HG02763 (cell line): ENCODE measurements around the gene LMF2.
"Not testable (repeated sequence)": the region's sequence is repeated elsewhere in the genome, so short reads cannot be mapped to it uniquely, and the experiment has no call there.

ENCODE experiments used
- ATAC-seq: cut with Tn5 transposase; IDR thresholded peaks from one replicate; pipeline ENCODE4 v1.9.1; 2021; ENCODE audit warnings: mild to moderate bottlenecking, moderate library complexity; ENCODE audit not compliant: unreplicated experiment

Gene LMF2, protein sequence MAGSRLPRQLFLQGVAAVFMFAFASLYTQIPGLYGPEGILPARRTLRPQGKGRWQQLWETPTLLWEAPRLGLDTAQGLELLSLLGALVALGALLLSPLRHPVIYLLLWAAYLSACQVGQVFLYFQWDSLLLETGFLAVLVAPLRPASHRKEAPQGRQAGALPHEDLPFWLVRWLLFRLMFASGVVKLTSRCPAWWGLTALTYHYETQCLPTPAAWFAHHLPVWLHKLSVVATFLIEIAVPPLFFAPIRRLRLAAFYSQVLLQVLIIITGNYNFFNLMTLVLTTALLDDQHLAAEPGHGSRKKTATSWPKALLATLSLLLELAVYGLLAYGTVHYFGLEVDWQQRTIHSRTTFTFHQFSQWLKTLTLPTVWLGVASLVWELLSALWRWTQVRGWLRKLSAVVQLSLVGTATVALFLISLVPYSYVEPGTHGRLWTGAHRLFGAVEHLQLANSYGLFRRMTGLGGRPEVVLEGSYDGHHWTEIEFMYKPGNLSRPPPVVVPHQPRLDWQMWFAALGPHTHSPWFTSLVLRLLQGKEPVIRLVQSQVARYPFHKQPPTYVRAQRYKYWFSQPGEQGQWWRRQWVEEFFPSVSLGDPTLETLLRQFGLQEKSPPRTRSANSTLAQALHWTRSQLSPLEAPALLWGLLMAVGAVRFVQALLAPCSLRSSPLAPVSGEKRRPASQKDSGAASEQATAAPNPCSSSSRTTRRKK

DNA sequence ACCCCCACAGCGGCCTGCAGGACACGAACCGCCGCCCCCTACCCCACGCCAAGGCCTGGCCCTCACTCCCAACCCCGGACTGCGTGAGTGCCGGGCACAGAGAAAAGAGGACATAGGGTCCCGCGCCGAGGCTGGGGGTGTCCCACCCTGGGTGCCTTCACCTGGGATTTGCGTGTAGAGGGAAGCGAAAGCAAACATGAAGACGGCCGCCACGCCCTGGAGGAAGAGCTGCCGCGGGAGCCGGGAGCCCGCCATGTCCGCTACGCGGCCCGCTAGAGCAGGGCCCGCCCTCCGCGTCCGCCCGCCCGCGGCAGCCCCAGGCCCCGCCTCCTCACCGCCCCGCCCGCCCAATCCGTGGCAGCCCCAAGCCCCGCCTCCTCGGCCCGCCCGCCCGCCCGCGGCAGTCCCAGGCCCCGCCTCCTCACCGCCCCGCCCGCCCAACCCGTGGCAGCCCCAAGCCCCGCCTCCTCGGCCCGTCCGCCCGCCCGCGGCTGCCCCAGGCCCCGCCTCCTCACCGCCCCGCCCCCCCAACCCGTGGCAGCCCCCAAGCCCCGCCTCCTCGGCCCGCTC lies at the start of gene LMF2:
Gene LMF2 (minus strand): TSS at position 282 of the 570 bp plus-strand sequence. CDS start 27 bp downstream, at position 255.
- peak; percentile 50 for ATAC-seq

DNA sequence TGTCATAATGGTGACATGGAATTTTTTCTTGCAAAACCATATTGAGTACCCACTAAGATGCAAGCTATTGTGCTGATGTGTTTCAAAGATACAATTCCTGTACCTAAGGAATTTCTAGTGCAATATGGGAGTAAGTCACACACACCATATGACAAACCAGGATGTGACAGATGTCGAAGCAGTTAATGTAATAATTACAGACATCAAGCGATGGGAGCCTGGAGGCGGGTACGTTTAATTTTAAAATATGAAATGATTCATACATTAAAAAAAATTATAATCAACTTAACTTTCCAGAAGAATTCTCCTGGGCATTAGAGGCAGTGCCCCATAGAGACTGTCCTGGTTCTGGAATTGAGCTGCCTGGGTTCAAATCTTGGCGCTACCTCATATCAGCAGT lies 49.2 kb upstream of the LMF2 start:
- no peak for ATAC-seq

DNA sequence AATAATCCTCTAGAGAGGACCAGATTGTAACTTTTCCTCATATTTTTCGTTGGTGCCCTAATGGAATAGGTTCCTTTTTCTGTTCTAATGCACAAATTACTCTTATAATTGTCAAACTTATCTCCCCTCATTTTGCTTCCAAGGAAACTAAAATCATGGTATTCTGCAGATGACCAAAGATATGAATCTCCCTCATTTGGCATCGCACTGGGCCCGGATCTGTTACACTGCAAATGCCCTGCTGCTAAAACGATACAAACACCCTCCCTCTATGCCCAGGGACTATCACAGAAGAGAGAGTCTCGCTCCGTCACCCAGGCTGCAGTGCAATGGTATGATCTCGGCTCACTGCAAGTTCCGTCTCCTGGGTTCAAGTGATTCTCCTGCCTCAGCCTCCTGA lies 45.8 kb upstream of the LMF2 start:
- ATAC-seq = no peak

DNA sequence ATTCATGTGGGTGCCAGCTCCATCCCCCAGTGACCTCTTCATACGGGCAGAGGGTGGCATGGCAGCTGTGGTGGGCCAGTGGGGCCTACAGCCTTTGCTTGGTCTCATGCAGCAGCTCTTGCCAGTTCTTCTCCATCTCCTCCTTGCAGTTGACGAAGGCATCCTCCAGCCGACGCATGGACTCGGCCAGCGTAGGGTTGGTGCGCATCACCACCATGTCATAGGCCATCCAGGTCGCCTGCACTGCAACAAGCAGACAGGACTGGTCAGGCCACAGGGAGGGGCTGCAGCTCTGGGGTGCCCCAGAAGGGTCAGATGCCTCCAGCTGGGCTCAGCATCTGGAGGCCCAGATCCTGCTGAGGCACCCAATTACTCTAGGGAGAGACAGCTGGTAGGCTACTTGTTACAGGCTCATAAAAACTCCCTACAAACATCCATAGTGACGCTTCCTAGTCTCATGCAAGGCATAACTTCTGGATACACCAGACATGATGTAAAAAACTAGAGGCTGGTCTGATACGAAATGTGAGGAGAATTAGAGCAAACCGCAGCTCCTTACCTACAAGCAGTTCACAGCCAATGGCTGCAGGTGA lies 43.8 kb upstream of the LMF2 start:
- no peak for ATAC-seq

DNA sequence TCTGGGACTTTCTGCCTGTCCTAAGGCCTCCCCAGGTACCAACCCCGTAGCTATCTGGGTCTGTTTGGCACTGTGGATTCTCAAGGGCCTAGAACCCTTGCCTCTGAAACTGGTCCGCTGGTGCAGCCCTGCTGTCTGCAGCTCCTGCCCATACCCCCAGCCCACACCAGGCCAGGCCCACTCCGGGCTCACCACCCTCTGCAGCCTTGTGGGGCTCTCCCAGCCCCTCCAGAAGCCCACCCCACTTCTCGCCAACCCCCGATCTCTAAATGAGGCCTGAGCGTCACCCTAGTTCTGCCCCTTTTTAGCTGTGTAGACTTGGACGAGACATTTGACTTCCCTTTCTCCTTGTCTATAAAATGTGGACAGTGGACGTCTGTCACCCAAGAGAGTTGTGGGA lies 42.9 kb upstream of the LMF2 start:
- no peak for ATAC-seq

DNA sequence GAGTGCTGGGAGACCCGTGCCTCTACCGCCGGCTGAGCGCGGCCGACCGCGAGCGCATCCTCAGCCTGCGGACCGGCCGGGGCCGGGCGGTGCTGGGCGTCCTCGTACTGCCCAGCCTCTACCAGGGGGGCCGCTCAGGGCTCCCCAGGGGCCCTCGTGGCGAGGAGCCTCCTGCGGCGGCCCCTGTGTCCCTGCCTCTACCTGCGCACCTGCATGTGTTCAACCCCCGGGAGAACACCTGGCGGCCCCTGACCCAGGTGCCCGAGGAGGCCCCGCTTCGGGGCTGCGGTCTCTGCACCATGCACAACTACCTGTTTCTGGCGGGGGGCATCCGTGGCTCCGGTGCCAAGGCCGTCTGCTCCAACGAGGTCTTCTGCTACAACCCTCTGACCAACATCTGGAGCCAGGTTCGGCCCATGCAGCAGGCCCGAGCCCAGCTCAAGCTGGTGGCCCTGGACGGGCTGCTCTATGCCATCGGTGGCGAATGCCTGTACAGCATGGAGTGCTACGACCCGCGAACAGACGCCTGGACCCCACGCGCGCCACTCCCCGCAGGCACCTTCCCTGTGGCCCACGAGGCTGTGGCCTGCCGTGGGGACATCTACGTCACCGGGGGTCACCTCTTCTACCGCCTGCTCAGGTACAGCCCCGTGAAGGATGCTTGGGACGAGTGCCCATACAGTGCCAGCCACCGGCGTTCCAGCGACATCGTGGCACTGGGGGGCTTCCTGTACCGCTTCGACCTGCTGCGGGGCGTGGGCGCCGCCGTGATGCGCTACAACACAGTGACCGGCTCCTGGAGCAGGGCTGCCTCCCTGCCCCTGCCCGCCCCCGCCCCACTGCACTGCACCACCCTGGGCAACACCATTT lies 41.7 kb upstream of the LMF2 start:
- ATAC-seq = no peak

DNA sequence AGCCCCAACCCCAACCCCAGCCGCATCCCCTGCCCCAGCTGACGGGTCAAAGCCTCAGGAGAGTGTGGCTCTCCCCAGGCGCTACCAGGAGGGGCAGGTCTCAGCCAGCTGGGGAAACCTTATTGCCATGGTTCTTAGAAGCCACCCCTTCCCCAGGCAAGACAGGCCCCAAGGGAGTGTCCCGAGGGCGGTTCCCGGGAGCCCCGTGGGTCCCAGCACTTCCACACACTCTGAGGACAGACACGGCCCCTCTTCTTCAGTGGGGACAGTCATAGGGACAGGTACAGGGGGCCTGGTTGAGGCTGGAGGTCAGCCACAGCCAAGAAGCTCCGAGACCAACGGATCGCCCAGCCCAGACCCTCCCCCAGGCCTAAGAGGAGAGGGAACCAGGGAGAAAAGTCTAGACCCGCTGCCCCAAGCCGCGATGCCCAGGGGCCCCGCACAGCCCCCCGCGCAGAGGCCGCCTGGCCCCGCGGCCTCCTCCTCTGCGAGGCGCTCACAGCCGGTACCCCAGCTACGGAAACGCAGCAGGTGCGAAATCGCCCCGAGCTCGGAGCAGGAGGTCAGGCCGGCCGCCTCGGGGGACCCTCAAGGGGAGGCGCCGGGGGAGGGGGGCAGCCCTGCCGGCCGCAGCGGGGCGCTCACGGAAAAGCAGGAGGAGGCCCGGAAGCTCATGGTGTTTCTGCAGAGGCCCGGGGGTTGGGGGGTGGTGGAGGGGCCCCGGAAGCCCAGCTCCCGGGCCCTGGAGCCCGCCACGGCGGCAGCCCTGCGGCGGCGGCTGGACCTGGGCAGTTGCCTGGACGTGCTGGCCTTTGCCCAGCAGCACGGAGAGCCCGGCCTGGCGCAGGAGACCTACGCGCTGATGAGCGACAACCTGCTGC lies 40.8 kb upstream of the LMF2 start:
- no peak for ATAC-seq

DNA sequence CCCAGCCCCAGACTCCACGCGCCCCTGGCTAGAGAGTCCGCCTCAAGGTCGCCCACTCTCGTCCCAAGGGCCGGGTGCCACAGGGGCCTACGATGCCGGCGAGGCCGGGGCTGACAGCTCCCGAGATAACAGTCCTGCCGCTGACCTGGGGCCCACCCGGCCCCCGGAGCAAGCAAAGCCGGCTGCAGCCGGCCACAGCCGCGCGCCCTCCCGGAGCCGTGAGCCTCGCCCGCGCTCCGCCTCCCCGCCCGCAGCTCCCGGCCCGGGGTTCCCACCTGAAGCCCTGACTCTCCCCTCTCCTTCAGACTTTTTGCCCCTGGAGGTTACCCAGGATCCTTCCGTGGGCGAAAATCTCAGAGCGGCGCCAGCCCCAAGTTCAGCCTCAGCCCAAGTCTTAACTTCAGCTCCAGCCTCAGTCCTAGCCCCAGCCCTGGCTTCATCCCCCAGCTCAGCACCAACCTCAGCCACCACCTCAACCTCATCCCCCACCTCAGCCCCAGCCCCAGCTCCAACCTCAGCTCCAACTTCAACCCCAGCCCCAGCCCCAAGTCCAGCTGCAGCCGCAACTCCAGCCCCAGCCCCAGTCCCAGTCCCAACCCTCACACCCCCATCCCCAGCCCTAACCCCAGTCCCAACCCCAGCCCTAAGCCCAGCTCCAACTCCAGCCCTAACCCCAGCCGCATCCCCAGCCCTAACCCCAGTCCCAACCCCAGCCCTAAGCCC lies 39.9 kb upstream of the LMF2 start:
- ATAC-seq = no peak

DNA sequence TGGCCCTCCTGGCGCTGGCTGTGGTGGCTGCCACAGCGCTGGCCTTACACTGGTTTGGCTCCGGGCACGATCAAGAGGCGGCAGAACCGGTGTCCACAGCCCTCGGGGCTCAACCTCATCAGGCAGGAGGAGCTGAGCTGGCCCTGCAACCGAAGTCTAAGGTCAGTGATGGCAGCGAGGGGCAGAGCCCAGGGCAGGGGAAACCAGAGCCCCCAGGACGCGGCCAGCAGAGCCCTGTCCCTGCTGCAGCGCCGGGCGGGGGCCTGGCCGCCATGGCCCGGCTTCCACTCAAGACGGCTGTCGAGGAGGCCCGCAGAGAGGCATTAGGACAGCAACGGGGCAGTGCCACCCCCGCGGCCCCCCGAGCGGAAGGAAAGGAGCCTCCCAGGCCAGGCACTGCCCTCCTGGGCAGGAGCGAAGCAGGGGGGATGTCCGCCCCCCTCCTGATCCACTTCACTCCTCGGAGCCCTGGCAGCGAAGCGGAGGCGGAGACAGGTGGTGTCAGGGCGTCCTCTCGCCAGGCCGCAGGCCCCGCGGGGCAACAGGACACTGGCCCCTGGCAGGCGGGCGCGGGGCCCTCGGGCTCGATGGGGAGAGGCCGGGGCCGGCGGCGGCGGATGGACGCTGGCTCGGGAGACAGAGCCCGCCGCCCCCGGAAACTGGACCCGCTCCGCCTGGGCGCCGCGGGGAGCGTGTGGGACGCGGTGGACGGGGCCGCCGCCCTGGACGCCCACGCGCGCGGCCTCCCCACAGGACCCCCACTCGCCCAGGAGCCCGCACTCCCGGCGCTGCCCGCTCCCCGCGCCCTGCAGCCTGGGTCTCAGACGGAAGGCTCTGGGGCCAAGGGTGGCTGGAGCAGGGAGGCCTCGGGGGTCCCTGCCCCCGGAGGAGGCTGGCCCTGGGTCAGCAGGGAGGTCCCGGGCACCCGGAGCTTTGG lies 39.1 kb upstream of the LMF2 start:
- no peak for ATAC-seq

DNA sequence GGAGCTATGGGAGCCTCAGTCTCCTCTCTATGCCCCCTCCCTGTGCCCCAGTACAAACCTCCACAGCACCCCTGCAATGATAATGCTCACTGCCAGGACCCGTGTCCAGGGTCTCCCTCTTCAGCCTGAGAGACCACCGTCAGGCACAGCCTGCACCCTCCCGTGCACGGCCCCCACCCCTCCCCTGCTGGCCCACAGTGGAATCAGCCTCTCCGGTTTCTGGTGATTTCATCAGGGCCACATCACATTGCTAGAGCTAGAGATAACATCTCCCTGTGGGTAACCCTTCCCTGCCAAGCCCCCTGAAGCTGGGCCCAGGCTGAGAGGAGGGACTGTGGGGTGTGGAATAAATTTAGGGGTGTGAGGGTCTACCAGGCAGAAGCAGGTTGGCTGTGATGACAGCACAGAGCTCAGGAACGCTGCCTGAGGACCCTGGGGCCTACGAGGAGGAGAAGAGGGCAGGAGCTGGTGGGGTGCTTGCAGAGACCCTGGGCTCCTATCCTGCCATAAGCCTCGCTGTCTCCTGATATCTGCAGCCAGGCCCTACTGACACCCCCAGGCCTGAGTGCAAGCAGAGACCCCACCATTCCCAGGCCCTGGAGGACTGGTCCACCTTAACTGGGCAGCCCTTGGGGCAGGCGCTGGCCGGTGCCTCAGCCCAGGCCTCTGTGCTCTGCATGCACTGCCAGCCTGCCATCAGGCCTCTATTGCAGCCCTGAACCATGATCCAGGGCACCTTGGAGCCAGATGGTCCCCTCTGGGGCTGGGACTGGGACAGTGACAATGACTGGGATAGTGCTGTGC lies 38.2 kb upstream of the LMF2 start, which contains the start of gene KLHDC7B:
Gene KLHDC7B (plus strand): TSS at position 378 of the 804 bp plus-strand sequence. CDS start 345 bp downstream, at position 723.
- ATAC-seq = no peak

DNA sequence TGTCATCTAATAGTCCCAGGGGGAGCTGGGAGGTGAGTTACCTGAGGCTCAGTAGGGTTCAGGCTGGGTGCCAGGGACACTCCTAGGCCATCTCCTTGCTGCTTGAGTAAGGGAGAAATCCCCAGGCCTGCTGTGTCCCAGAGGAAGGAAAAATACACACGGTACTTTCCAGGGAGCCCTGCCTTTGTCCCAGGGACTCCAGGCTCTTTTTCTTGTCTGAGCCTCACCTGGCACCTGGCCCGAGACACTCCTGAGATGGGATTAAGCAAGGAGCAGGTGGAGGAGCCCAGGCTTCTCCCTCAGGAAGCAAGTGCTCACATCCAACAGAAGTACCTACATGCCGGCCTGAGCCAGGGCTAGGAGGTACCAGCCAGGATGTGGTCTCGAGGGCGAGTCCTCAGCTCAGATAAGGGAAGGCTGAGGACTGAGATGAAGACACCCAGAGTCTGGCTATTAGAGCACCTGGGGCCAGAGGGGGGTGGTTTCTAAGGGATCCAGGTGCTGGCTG lies 37.3 kb upstream of the LMF2 start:
- no peak for ATAC-seq

DNA sequence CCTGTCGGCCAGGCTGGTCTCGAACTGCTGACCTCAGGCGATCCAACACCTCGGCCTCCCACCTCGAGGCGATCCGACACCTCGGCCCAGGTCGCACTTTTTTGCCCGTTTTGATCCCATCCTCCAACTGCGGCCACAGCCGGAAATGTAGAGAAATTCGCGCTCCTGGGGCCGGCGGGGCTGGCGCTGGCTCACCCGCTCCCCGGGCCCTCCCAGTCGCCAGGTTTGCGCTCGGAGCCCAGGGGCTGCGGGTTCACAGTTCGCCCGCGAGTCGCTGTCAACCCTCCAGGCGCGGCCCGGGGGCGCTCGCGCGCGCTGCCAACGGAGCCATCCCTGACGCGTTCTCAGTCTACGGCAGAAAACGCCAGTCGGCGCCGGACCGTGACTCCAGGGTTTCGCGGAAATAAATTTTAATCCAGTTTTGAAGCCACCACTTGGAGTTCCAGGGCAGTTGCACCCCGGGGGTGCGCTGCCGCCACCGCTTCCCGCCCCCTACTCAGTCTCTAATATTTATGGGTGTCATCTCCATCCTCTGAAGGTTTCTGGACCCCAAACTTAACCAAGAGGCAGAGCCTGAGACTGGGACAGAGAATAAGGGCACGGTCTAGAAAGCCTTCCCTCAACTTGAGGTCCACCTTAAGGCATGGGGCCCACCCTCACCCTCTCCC lies 36.7 kb upstream of the LMF2 start:
- ATAC-seq = no peak

DNA sequence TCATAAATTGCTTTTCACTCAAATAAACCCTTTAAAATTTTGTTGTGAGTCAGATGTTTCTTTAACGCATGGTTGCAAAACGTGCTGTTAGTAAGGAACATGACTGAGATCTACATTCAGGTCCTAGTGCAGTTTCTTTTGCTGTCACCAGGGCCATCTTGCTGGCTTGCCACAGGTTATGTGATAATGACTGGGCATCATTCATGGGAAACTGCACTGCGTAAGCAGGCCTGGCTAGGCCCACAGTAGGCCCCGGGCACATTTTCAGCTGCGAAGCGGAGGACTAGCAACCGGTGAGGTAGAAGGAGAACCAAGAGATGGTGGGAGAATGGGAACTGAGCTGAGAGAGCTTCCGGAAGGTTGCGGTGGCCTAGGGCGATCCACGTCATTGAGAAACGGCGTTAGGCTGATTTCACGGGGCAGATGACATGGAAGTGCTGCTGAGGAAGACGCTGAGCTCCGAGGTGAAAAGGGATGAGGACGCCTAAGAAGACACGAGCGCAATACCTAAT lies 35.0 kb upstream of the LMF2 start:
- ATAC-seq = no peak

DNA sequence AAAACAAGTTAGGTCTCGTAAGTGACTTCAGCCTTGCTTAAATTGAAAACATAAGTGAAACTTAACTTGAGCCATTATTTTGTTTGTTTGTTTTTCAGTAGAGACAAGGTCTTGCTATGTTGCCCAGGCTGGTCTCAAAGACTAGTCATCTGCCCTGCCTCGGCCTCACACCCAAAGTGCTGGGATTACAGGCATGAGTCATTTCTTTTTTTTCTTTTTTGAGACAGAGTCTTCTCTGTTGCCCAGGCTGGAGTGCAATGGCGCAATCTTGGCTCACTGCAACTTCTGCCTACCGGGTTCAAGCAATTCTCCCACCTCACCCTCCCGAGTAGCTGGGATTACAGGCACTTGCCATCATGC lies 34.1 kb upstream of the LMF2 start:
- ATAC-seq = not testable (repeated sequence)

DNA sequence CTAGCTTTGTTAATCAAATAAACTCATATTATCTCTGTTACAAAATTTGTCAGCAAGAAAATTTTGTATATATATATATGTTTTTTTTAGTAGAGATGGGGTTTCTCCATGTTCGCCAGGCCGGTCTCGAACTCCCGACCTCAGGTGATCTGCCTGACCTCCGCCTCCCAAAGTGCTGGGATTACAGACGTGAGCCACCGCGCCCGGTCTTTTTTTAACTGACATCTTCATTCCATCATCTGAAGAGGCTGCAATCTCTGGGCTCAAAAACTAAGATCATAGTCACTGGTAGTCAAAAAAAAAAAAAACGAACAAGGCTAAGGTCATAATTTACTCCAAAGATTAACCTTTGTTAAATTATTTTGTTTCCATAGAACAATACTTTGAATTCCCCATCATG lies 32.9 kb upstream of the LMF2 start:
- no peak for ATAC-seq

DNA sequence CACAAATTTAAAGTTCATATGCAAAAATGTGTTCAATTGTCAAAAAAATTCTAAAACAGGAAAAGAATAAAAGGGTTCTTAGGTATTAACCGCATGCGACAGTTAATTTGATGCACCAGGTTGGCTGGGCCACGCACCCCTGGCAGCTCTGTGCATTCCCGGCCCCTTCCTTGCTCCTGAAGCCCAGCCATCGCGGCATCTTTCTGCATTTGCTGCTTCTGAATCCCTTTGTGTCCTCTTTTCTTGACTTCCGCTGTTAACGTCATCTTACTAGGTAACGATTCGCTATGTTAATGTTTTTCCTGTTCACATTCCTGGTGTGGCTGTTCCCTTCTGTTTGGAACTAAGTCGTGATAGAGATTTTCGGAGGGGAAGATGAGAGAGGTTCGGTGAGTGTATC lies 30.3 kb upstream of the LMF2 start:
- no peak for ATAC-seq
